Measurements from ENCODE around the gene MLXIP.

GRCh38 chr12:122129131-122129530, 50.6 kb downstream of the MLXIP start:
- TF ChIP-seq EZH2 (optimal IDR thresholded peaks at IDR 0.05; ENCODE audit: low read depth, low read length) (no peak), EZH2phosphoT487 (IDR thresholded peaks at IDR 0.05; ENCODE audit: low read length) (no peak)

All from MM.1S (cell line).